Measurements from ENCODE around the gene ARHGEF17.

Gene ARHGEF17

DNA sequence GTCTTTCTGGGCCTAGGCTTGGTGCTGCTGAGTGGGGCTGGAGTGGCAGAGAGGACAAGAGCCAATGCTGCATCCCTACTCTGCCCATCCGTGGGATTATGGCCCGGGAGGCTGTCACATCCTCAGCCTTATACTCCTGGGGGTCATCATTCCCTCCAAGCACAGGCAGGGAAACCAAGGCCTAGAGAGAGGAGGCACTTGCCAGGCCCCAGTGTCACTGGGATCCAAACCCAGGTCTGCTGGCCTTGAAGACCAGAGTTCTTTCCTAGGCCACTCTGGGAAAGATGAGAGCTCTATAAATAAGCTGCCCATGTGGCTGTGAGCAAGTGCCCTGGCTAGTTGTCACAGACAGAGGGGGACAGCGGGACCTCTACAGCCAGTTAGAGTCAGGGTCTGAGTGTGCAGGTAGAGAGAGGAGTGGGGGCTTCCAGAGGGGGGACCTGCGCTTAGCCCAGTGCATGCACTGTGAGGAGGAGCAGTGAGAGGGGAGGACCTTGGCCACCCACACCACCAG is 72.9 kb downstream of the ARHGEF17 start:
- H3K27ac ChIP-seq: peak overlapping the region in 1 of 2 donors; percentile 49
- no peak for DNase-seq (ENCODE audit: low spot score)
- TF ChIP-seq, protein P1, sequence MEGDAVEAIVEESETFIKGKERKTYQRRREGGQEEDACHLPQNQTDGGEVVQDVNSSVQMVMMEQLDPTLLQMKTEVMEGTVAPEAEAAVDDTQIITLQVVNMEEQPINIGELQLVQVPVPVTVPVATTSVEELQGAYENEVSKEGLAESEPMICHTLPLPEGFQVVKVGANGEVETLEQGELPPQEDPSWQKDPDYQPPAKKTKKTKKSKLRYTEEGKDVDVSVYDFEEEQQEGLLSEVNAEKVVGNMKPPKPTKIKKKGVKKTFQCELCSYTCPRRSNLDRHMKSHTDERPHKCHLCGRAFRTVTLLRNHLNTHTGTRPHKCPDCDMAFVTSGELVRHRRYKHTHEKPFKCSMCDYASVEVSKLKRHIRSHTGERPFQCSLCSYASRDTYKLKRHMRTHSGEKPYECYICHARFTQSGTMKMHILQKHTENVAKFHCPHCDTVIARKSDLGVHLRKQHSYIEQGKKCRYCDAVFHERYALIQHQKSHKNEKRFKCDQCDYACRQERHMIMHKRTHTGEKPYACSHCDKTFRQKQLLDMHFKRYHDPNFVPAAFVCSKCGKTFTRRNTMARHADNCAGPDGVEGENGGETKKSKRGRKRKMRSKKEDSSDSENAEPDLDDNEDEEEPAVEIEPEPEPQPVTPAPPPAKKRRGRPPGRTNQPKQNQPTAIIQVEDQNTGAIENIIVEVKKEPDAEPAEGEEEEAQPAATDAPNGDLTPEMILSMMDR (IDR thresholded peaks at IDR 0.05): no peak
- H3K4me3 ChIP-seq: no peak overlapping the region

DNA sequence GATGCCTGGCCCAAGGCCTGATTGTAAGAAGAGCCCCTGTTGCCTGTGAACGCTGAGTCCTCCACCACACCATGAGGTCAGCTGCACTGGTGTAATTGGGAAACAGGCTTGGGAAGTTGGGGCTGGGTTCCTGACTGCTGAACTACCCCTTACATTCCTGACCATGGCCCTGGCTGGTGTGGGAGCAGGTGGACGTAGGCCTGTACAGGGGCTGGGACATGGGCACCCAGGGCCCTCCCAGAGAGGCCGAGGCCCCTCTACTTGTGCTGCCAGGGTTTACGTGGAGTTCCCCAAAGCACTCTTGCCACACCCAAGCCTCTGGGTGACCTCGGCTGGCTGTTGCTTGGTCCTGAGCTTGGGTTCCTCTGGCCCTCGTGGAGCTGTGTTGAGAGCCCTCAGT is 73.5 kb downstream of the ARHGEF17 start:
- TF ChIP-seq, protein P1 (IDR thresholded peaks at IDR 0.05): no peak
- DNase-seq (ENCODE audit: low spot score): no peak
- peak overlapping the region in 1 of 2 donors; percentile 11 for H3K27ac ChIP-seq
- H3K4me3 ChIP-seq: no peak overlapping the region

DNA sequence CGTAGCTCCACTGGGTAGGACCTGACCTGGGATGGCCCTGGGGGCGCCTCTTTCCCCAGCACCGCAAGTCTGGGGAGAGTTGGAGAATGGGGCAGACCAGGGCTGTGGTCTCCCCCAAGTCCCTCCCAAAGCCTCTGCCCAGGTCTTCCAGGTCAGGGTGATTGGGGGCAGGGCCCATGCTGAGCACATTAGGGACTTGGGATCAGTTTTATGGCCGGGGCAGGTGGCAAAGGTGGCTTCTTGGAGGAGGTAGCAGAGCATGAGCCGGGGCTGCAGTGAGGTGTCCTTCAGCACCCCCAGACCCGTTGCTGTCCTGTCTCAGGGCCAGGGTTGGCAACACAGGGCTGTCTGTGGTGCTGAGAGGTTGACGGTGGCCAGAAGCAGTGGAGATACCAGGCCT is 74.1 kb downstream of the ARHGEF17 start:
- H3K27ac ChIP-seq: peak overlapping the region in 1 of 2 donors; percentile 28

DNA sequence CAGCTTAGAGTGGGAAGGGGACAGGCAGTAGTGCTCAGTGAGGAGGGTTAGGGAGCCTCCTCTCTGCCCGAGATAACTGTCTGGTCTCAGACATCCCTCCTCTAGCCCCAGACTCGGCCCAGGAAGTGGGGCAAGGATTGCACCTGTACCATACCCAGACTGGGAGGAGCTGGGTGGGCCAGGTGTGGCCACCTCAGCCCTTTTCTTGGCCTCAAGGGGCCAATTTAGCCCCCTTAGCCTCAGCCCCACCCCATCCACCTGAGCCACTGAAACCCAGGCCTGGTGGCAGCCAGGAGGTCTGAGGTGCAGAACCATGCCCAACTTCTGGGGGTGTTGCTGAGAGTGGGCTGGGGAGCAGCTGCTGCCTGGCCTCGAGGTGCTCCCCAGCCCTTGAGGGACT is 74.7 kb downstream of the ARHGEF17 start:
- no peak for DNase-seq (ENCODE audit: low spot score)
- Histone ChIP-seq H3K4me3 (no peak overlapping the region), H3K27ac (no peak overlapping the region)
- TF ChIP-seq, protein P1 (IDR thresholded peaks at IDR 0.05): no peak

More for the DNA sequence above, 74.1 kb downstream of the ARHGEF17 start:
- DNase-seq (ENCODE audit: low spot score): no peak
- no peak overlapping the region for H3K4me3 ChIP-seq
- TF ChIP-seq, protein P1 (IDR thresholded peaks at IDR 0.05): no peak

DNA sequence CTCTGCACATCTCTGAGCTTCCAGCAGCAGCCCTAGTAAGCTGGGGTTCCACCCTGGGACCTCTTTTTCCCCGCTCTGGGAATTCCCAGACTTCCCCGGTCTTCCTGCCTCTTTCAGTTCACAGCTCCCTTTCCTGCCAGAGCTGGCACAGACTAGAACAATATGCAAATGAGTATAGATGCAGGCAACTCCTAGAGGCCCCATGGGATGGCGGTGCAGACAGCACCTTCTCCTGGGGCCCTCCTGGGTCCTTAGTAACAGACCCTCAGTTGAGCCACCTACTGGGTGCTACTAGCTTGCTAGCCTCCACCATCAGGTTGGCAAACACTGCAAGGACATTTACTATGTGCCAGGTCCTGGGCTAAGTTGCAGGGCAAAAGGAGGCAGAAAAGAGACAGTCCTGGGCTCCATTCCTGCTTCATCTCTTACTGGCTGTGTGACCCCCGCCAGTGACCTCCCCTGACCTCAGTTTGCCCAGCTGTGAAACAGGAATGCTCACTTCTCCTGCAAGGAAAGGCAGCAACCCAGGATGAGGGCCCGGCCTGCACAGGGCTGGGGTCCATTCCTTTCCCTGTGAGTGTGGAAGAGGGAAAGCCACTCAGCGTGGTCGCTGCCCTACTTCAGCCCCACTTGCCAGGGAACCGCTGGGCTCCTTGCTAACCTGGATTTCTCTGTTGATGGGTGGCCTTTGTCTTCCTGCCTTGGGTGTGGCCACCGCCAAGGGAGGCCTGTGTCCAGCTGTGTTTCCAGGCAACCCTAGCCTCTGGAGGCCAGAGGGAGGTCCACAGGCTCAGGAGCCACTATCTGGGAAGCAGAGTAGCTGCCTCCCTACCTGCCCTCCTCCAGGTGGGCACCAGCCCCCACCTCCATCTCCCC is 75.4 kb downstream of the ARHGEF17 start:
- no peak overlapping the region for H3K4me3 ChIP-seq
- TF ChIP-seq, protein P1 (IDR thresholded peaks at IDR 0.05): no peak
- peak overlapping the region in 1 of 2 donors; percentile 79 for H3K27ac ChIP-seq
- no peak for DNase-seq (ENCODE audit: low spot score)

DNA sequence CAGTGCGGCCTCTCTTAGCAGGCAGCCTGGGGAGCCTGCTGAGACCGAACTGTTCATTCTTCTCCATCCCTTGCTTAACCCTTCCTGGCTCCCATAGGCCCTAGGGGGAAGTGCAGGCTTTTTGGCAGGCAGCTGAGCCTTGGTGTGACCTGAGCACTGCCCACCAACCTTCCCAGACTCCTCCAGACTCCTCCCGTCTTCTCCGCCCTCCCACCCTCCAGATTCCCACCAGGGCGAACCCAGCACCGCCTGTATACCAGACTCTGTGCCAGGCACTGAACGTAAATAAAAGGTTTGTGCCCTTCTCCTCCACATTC is 76.0 kb downstream of the ARHGEF17 start:
- TF ChIP-seq, protein P1 (IDR thresholded peaks at IDR 0.05): no peak

DNA sequence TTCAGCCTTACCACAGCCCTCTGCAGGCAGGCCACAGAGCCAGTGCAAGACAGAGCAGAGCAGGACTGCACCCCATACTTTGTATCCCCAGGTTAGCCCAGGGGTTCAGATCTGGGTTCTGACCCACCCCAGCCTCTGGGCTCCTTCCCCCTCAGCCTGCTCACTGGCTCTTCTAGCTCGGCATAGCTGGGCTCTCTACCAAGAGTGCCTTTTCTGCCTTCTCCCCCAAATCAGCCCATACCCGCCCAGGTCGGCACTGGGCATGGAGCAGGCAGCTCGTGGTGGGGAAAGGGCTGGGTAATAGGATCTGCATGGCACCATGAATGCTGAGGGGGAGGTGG is 76.4 kb downstream of the ARHGEF17 start:
- DNase-seq (ENCODE audit: low spot score): no peak
- H3K27ac ChIP-seq: peak overlapping the region in 1 of 2 donors; percentile 79
- TF ChIP-seq, protein P1 (IDR thresholded peaks at IDR 0.05): no peak
- H3K4me3 ChIP-seq: no peak overlapping the region

More for the DNA sequence above, 76.0 kb downstream of the ARHGEF17 start:
- Histone ChIP-seq H3K4me3 (no peak overlapping the region), H3K27ac (peak overlapping the region in 1 of 2 donors; percentile 79)
- no peak for DNase-seq (ENCODE audit: low spot score)

All from coronary artery (tissue), 2 donors.